ENCODE data around the gene ELFN2.

DNA sequence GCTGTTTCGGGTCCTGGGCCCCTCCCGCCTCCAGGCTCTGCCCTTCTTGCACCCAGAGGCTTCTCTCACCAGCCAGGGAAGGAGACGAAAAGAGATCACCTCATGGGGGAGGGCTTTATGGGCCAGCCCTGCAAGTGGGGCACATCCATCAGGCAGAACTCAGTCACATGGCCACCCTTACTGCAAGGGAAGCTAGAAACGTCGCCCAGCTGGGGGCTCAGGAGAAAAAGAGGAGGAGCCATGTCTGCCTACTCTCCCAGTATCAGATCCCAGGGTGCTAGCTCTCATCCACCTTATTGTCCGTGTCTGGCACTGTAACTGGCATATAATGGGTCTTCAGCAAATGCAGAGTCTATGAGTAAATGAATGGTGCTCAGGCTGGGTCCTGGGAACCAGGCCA, 34.7 kb upstream of the ELFN2 start:
- no peak for TF ChIP-seq NFRKB (IDR thresholded peaks at IDR 0.05)
- TF ChIP-seq TARDBP (IDR thresholded peaks at IDR 0.05): no peak
- TF ChIP-seq BHLHE40 (IDR thresholded peaks at IDR 0.05; ENCODE audit: borderline replicate concordance): no peak
- TF ChIP-seq L3MBTL2 (conservative IDR thresholded peaks at IDR 0.05): no peak
- no peak for TF ChIP-seq HDGF (IDR thresholded peaks at IDR 0.05; ENCODE audit: borderline replicate concordance)
- no peak for TF ChIP-seq FOXM1 (IDR thresholded peaks at IDR 0.05; ENCODE audit: borderline replicate concordance)
- no peak for TF ChIP-seq SUZ12 (IDR thresholded peaks at IDR 0.05)
- TF ChIP-seq, protein P1, sequence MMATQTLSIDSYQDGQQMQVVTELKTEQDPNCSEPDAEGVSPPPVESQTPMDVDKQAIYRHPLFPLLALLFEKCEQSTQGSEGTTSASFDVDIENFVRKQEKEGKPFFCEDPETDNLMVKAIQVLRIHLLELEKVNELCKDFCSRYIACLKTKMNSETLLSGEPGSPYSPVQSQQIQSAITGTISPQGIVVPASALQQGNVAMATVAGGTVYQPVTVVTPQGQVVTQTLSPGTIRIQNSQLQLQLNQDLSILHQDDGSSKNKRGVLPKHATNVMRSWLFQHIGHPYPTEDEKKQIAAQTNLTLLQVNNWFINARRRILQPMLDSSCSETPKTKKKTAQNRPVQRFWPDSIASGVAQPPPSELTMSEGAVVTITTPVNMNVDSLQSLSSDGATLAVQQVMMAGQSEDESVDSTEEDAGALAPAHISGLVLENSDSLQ (IDR thresholded peaks at IDR 0.05): no peak
- TF ChIP-seq ARNT (IDR thresholded peaks at IDR 0.05): no peak
- TF ChIP-seq FOXK2 (IDR thresholded peaks at IDR 0.05): no peak
